HG03103 (cell line): ENCODE results near the gene NOP9.
A peak's percentile ranks its signal among the peaks of the same experiment; 100 is the strongest.
"Not testable (repeated sequence)": the region's sequence is repeated elsewhere in the genome, so short reads cannot be mapped to it uniquely, and the experiment has no call there.

Source experiments
- ATAC-seq: cut with Tn5 transposase; IDR thresholded peaks from one replicate; pipeline ENCODE4 v1.9.1; 2021; ENCODE audit warnings: low read depth; ENCODE audit not compliant: unreplicated experiment

The NOP9 gene

DNA sequence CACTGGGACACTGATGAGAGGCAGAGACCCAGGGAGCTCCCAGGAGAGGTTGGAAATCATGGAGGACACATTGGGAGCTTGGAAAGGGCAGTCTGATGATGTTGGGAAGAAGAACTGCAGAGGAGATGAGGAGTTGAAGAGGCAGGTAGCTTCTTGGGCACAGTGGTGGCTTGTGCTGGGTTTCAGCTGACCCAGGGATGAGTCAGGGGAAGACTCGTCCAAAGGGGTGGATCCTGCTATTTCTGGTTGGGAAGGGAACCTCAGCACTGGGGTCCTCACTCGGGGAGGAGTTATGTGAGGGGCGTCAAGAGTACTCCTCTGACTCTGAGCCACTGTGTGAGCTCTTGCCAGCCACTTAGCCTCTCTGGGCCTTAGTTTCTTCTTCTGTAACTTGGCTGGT is 23.7 kb downstream of the NOP9 start:
- no peak for ATAC-seq

GRCh38 chr14:24324024-24324423 is 24.4 kb downstream of the NOP9 start:
- ATAC-seq, result no peak

DNA sequence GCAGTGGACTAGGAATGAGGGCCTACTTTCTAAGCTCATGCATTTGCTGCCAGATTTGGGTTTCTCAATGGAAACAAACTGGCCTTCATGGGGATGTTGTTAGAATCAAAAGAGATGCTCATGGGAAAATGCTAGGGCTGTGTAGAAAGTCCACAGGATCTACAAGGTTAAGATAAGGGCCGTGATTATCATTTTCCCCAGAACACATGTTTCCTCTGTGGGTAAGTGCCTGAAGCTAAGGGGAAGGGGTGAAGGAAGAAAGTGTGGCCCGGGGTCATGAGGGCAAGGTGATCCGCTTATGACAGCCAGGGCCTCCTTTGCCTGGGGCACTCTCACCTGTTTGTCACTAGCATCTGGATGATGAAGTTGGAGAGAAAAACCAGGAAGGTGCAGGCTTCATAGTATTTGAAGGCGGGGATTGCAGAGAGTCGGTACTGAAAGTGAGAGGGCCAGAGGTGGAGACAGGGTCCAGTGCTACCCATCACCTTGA is 25.4 kb downstream of the NOP9 start:
- no peak for ATAC-seq

GRCh38 chr14:24325963-24326362 is 26.3 kb downstream of the NOP9 start:
- no peak for ATAC-seq

- ATAC-seq, result no peak
These were observed 27.7 kb downstream of the NOP9 start for GRCh38 chr14:24327303-24327702.

DNA sequence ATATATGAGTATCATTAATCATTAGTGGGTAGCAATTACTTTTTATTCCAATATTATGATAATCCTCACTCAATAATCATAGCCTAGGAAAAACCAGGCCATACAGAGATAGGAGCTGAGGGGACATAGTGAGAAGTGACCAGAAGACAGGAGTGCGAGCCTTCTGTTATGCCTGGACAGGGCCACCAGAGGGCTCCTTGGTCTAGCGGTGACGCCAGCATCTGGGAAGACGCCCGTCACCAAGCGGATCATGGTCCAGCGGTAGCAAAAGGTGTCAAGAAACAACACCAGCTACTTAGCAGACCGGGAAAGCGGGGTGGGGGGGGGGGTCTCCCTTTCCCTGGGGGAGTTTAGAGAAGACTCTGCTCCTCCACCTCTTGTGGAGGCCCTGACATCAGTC is 28.3 kb downstream of the NOP9 start:
- ATAC-seq, result not testable (repeated sequence)

DNA sequence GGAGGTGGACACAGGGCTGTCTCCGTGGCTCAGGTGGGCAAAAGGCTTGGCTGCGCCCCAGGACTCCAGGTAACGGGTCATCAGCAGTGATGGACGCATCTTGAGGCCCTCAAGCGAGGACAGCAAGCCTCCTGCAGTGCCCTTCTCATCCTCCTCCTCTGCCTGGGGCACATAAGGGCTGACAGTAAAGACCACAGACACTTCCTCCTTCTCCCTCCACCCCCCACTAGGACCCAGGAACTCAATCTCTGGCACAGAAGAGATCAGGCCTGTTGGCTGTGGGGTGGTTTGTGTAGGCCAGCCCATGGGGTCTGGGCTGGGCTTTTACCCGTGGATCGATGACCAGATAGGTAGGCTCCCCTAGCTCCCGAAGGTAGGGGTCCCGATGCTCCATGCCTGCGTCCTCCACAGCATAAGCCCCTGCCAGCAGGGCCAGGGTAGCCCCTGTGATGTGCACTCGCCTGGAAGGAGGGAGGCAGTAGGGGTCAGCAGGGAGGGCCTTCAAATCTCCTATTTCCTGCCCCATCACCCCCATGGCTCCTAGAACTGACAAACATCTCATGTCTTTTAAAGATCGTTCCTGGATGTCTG is 29.5 kb downstream of the NOP9 start:
- no peak for ATAC-seq

- no peak for ATAC-seq
These were observed 30.1 kb downstream of the NOP9 start for GRCh38 chr14:24329736-24330135.

- no peak for ATAC-seq
These were observed 31.5 kb downstream of the NOP9 start for GRCh38 chr14:24330973-24331674.

GRCh38 chr14:24331731-24332267 is 32.1 kb downstream of the NOP9 start:
- ATAC-seq, result no peak

- ATAC-seq, result peak; percentile 79
These were observed 32.8 kb downstream of the NOP9 start for GRCh38 chr14:24332268-24332993.

GRCh38 chr14:24334431-24335291 is 35.0 kb downstream of the NOP9 start, which contains the start of gene ADCY4:
Gene ADCY4 (minus strand): TSS chr14:24335071. CDS start chr14:24334652, 419 bp downstream.
- ATAC-seq, result no peak

- ATAC-seq, result no peak
These were observed 36.0 kb downstream of the NOP9 start for GRCh38 chr14:24335461-24336171.

GRCh38 chr14:24337144-24337823 is 37.6 kb downstream of the NOP9 start:
- no peak for ATAC-seq

GRCh38 chr14:24337824-24338175 is 38.1 kb downstream of the NOP9 start:
- no peak for ATAC-seq

DNA sequence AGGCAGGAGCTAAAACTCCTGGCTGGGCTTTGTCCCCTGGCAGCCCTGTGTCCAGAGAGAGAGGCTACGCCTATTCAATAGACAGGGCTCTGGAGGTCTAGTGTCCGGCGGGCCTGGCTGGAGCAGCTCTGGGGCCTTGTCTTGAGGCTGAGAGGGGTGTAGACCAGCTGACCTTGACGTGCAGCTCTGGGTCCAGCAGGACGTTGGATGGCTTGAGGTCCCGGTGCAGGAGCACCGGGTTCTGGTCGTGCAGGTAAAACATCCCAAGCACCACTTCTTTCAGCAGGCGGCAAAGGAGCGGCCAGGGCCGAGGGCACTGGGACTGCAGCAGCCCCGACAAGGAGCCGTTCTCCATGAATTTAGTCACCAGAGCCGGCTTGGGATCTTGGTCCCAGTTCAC is 39.2 kb downstream of the NOP9 start:
- ATAC-seq, result no peak

- ATAC-seq, result peak; percentile 84
These were observed 39.9 kb downstream of the NOP9 start, which contains the start of gene RIPK3 for GRCh38 chr14:24339284-24340151. Gene RIPK3 (minus strand): TSS chr14:24339991. CDS start chr14:24339826, 165 bp downstream.

DNA sequence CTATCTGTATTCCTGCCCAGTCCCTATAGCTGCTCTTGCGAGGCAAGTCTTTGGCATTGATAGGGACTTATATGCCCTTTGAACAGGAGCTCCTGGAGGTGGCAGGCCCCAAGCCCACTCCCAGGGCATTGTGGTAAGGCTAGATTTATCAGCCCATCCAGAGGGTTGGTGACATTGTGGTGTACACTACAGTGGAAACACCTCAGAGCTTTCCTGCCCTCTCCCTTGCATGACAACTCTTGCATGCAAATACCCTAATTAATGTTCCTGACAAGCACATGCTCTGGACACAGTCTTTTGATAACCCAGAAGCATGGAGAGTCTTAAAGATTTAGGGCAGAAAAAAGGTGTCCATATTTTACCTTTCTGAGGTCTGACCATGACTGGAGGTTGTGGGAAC is 41.0 kb downstream of the NOP9 start:
- ATAC-seq, result no peak
